GM12864 (cell line): ENCODE measurements around the gene CDC42BPA.

Experiments used
- DNase-seq: peaks from one replicate; pipeline ENCODE4 v3.0.0-alpha.2; 2011; ENCODE audit warnings: low read depth
- H3K4me3 ChIP-seq: 2 replicates; pipeline ENCODE4 v1.5.1; 2011; ENCODE audit warnings: mild to moderate bottlenecking, low read depth, low read length, control low read depth
- TF ChIP-seq, protein P1 (sequence below): IDR thresholded peaks from 2 replicates; pipeline ENCODE4 v1.5.1; 2011; ENCODE audit warnings: low read depth, mild to moderate bottlenecking, moderate library complexity, low read length, control low read depth, inconsistent platforms; ENCODE audit errors: missing control alignments

The CDC42BPA gene

DNA sequence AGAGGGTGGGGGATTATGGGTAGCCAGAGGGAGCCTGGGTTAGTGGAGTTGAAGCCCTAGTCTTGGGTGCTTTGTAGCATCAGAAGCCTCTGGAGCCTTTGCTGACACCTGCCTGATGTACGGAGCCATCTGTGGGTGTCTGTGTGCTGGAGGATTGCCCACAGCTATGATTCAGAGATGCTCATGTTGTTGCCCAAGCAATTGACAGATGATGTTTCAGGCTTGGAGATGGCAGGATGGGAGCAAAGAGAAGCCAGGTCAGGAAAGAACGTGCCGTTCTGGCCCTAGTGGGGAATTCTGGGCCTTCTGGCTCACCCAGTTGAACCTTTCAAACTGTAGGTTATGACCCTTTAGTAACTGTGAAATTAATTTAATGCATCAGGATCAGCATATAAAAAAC lies 350.6 kb downstream of the CDC42BPA start:
- no peak for DNase-seq
- no peak overlapping the region for H3K4me3 ChIP-seq
- TF ChIP-seq, protein P1, sequence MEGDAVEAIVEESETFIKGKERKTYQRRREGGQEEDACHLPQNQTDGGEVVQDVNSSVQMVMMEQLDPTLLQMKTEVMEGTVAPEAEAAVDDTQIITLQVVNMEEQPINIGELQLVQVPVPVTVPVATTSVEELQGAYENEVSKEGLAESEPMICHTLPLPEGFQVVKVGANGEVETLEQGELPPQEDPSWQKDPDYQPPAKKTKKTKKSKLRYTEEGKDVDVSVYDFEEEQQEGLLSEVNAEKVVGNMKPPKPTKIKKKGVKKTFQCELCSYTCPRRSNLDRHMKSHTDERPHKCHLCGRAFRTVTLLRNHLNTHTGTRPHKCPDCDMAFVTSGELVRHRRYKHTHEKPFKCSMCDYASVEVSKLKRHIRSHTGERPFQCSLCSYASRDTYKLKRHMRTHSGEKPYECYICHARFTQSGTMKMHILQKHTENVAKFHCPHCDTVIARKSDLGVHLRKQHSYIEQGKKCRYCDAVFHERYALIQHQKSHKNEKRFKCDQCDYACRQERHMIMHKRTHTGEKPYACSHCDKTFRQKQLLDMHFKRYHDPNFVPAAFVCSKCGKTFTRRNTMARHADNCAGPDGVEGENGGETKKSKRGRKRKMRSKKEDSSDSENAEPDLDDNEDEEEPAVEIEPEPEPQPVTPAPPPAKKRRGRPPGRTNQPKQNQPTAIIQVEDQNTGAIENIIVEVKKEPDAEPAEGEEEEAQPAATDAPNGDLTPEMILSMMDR = no peak

DNA sequence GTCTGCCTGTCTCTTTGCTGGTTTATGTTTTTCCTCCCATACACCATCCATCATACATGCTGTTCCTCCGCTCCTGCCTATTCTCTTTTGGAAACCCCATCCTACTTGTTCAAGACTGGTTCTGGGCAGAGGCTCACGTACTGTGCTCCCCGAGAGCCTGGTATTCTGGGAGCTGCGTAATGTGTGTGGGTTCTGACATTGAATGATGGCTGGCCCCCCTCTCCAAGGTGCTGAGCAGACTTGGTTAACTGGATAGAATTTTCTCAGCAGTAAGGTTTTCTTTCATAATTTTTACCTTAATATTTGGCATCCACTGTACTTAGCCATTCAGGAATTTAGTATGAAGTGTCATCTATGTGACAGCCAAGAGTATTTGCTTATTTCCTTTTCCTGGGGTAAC lies 351.6 kb downstream of the CDC42BPA start:
- no peak for DNase-seq
- TF ChIP-seq, protein P1 = no peak
- H3K4me3 ChIP-seq = no peak overlapping the region

DNA sequence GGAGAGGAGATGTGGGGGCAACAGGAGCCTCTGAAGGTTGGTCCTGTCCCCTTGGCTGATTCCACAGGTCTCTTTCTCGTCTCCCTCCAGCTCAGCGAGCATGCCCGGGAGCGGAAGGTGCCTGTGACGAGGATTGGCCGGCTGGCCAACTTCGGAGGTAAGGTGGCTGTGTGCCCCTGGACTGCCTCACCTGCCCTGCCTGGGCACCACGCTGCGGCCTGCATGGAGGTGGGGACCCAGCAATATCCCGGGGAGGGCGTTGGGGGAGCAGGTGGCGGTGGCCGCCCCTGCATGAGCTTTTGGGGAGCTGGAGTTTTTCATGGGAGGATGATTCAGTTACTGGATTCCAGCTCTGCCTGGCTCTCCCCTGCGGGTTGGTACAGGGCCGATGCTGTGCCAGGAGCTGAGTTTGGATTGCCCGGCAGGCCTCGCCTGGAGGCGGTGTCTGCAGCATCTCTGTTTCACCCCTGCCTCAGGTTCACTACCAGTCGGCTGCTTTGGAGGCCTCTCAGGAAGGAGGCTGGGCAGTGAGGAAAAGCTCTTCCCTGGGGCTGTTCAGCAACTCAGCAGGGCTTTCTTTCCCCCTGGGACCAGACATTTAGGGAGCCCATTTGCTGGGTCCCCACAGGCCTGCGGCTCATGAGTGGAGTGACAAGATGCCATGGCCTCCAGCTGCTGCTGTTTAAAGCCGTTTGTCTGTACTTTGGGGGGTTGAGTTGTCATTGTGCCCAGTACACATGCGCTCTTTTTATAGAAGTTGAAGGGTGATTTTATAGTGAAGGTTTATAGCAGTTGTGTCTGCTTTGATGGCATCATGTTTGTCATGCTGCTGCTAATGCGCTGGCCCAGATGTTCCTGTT lies 352.5 kb downstream of the CDC42BPA start:
- DNase-seq = no peak
- no peak overlapping the region for H3K4me3 ChIP-seq
- TF ChIP-seq, protein P1 = no peak

DNA sequence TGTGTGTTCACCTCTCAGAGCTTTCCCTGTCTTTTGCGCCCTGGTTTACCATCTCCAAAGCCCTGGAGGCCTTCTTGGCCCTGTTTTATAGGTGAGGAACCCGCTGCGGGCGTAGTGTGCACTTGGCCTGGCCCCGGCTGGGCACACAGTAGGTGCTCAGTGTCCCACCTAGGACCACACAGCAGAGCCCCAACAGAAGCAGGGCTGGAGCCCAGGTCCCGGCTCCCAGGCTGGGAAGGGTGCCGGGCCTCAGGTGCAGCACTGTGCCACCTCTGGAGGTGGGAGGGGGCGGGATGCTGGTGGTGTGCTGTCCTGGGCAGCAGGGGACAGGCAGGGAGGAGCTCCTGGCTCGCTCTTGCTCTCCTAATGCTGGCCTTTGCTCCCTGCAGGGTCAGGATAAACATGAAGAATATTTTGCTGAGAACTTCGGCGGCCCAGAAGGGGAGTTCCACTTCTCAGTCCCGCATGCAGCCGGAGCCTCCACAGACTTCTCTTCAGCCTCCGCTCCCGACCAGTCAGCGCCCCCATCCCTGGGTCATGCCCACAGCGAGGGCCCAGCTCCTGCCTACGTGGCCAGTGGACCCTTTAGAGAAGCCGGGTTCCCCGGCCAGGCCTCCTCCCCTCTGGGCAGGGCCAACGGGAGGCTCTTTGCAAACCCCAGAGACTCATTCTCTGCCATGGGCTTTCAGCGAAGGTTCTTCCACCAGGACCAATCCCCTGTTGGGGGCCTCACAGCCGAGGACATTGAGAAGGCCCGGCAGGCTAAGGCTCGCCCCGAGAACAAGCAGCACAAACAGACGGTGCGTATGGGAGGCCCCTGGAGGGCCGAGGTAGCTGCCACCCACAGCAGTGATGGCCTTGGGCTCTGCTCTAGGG lies 353.4 kb downstream of the CDC42BPA start:
- DNase-seq = no peak
- H3K4me3 ChIP-seq = no peak overlapping the region
- TF ChIP-seq, protein P1 = no peak

DNA sequence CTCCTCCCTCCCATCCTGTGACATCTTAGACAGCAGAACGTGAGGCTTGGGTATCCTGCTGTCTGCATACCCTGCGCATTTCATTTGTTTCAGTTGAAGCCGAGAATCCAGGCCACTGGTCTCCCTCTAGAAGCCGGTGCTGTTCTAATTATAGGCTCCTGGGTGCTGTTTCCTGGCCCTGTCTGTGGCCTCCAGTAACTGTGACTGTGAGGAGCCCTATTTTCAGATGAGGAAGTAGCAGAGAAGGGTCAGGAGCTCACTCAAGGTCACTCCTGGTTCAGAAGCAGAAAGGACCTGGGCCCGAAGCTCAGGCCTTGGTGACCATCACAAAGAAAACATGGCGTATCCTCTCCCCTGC lies 354.2 kb downstream of the CDC42BPA start:
- TF ChIP-seq, protein P1 = no peak
- no peak for DNase-seq

DNA sequence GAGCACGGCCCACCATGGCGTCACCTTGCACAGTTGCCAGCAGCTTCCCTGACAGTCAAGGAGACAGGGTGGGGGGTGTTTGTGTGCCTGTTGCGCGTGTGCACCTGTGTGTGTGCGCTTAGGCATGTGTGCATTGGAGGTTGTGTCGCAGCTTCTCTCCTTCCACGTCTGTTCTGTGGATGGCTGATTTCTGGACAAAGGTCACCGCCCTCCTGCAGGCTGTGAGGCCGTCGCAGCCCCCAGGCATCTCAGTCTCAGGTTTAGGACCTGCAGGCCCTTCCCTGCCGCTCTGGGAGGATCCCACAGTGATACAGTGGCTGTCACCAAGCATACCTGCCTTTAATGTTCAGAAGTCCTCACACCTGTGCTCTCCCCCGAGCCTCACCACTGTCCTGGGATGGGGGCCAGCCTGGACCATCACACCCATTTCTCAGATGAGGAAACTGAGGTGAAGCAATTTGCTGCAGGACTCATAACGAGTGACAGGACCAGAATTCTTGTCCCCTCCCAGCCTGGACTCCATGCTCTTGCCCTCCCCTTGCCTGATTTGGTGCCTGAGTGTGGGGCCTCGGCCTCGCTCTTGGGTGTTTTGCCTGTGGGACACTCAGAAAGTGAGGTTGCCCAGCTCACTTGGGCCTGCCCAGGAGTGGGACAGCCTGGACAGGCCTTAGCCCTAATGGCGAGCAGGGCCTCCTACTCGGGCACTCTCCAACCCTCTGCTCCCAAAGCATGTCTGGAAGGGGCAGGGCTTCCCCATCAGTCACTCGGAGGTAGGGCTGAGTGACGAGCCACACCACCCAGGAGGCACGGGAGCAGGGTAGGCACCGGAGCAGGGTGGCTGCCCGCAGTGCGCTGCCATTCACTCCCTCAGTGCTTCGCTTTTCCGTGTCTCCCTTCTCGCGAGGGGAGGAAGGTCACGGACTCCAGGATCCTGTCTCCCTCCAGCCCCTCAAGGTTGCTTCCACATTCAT lies 355.6 kb downstream of the CDC42BPA start:
- DNase-seq = no peak
- TF ChIP-seq, protein P1 = no peak
- H3K4me3 ChIP-seq = no peak overlapping the region

More for the DNA sequence above, 354.2 kb downstream of the CDC42BPA start:
- H3K4me3 ChIP-seq = no peak overlapping the region
